H1 (cell line): ENCODE data around the gene KCNJ12. TPM values are rescaled to one million over a fixed set of nuclear protein-coding genes. Genes with fewer than 3 reads are reported as not detected.

Experiments used
- polyA plus RNA-seq, 7 experiments: library from polyadenylated mRNA; depleted of rRNA in 3 of 7; stranded (reverse) in 5 of 7; unstranded in 2 of 7; fragments of >200 nt in 5 of 7; fragments of 200-250 nt in 2 of 7; gene quantifications; 1 replicate in 5 of 7; 2 replicates in 1 of 7; 4 replicates in 1 of 7; pipeline versions ENCODE4 v1.2.1 to v1.2.3, GENCODE V29; 2011 to 2013; ENCODE audit warnings: missing spikeins in 2 of 7, mixed read lengths in 2 of 7
- total RNA-seq: library from RNA; stranded (reverse); fragmentation: NEBNext Ultra II Directional; extraction: Animal tissue kit (Norgen Biotek cat#: 25700); gene quantifications from 2 replicates; pipeline ENCODE4 v1.2.1, GENCODE V29; 2021

The KCNJ12 gene
- total and polyA plus RNA-seq, 2 of the 8 experiments (the other 6 are each of a cell fraction or from before 2014, with no cell fraction given): 1.2 to 1.5 TPM

Other genes starting within 250 kb of the KCNJ12 start
- 11.0 and 12.4 TPM in 2 replicates for gene DHRS7B, start 249.4 kb upstream of the KCNJ12 start, total RNA-seq
- 23.0 and 27.9 TPM in 2 replicates for gene DHRS7B, start 249.4 kb upstream of the KCNJ12 start, polyA plus RNA-seq (2011; rRNA removed)
- gene TMEM11, start 162.2 kb upstream of the KCNJ12 start, total RNA-seq: 33.3 and 34.2 TPM in 2 replicates
- gene TMEM11, start 162.2 kb upstream of the KCNJ12 start, polyA plus RNA-seq (2011; rRNA removed): 90.4 and 133 TPM in 2 replicates
- gene NATD1, start 122.9 kb upstream of the KCNJ12 start, total RNA-seq: 7.5 and 8.4 TPM in 2 replicates
- gene NATD1, start 122.9 kb upstream of the KCNJ12 start, polyA plus RNA-seq (2011; rRNA removed): 5.4 and 8.8 TPM in 2 replicates
- gene MAP2K3, start 91.6 kb upstream of the KCNJ12 start, total RNA-seq: 32.4 and 33.5 TPM in 2 replicates
- gene MAP2K3, start 91.6 kb upstream of the KCNJ12 start, polyA plus RNA-seq (2011; rRNA removed): 16.9 and 24.3 TPM in 2 replicates